ENCODE data around the gene EPN3.

DNA sequence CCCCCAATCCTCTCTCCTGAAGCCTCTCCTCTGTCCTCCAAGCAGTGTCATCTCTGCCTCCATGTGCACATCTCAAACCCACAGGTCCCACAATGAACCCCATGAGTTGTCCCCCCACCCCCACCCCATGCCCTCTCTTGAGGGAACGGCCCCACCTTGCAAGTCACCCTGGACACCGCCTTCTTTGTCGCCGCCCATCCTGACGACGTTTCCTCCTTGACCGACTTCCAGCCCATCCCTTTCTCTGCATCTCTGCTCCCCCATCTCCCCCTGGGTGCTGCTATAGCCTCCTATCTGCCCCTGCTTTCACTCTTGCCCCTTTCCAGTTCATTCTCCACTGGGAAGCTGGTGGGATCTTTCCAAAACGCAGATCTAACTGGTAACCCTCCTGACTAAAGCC lies 12.8 kb downstream of the EPN3 start:
- TF ChIP-seq, protein P1, sequence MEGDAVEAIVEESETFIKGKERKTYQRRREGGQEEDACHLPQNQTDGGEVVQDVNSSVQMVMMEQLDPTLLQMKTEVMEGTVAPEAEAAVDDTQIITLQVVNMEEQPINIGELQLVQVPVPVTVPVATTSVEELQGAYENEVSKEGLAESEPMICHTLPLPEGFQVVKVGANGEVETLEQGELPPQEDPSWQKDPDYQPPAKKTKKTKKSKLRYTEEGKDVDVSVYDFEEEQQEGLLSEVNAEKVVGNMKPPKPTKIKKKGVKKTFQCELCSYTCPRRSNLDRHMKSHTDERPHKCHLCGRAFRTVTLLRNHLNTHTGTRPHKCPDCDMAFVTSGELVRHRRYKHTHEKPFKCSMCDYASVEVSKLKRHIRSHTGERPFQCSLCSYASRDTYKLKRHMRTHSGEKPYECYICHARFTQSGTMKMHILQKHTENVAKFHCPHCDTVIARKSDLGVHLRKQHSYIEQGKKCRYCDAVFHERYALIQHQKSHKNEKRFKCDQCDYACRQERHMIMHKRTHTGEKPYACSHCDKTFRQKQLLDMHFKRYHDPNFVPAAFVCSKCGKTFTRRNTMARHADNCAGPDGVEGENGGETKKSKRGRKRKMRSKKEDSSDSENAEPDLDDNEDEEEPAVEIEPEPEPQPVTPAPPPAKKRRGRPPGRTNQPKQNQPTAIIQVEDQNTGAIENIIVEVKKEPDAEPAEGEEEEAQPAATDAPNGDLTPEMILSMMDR (IDR thresholded peaks at IDR 0.05): no peak
- no peak for TF ChIP-seq EZH2 (IDR thresholded peaks at IDR 0.05; ENCODE audit: borderline replicate concordance, insufficient read depth, low read depth, low read length, poor library complexity, severe bottlenecking)

Data from B cell (primary cell).